GM19455 (cell line): Measurements from ENCODE around the gene MED19.
"Not testable (repeated sequence)": the region's sequence is repeated elsewhere in the genome, so short reads cannot be mapped to it uniquely, and the experiment has no call there.

Experiments
- ATAC-seq: cut with Tn5 transposase; IDR thresholded peaks from one replicate; pipeline ENCODE4 v1.9.1; 2021; ENCODE audit not compliant: unreplicated experiment

MED19 gene

GRCh38 chr11:57705432-57705831 is 6.6 kb downstream of the MED19 start:
- ATAC-seq, result not testable (repeated sequence)

- ATAC-seq, result no peak
Observed at GRCh38 chr11:57704932-57705331, 7.1 kb downstream of the MED19 start.

GRCh38 chr11:57703341-57703740 is 8.7 kb downstream of the MED19 start:
- no peak for ATAC-seq

GRCh38 chr11:57700425-57700824 is 11.6 kb downstream of the MED19 start:
- no peak for ATAC-seq

- no peak for ATAC-seq
Observed at GRCh38 chr11:57699813-57700212, 12.2 kb downstream of the MED19 start.

- ATAC-seq, result no peak
Observed at GRCh38 chr11:57698843-57699365, 13.1 kb downstream of the MED19 start.

GRCh38 chr11:57690474-57690873 is 21.5 kb downstream of the MED19 start:
- not testable (repeated sequence) for ATAC-seq

GRCh38 chr11:57681168-57681567 is 30.8 kb downstream of the MED19 start:
- no peak for ATAC-seq

- no peak for ATAC-seq
Observed at GRCh38 chr11:57680552-57680874, 31.5 kb downstream of the MED19 start.

GRCh38 chr11:57679396-57679795 is 32.6 kb downstream of the MED19 start:
- ATAC-seq, result no peak

- ATAC-seq, result no peak
Observed at GRCh38 chr11:57675176-57675941, 36.7 kb downstream of the MED19 start.

- no peak for ATAC-seq
Observed at GRCh38 chr11:57674251-57674650, 37.8 kb downstream of the MED19 start.

- peak; percentile 15 for ATAC-seq
Observed at GRCh38 chr11:57668434-57668782, 43.6 kb downstream of the MED19 start.

- ATAC-seq, result peak; percentile 84
Observed at GRCh38 chr11:57667736-57668433, 44.1 kb downstream of the MED19 start, which contains the start of gene ZDHHC5. Gene ZDHHC5, plus strand, starts transcription at chr11:57668114. Its CDS starts 4,977 bp downstream, at chr11:57673091.

GRCh38 chr11:57667117-57667735 is 44.8 kb downstream of the MED19 start:
- ATAC-seq, result peak; percentile 69

GRCh38 chr11:57663975-57664374 is 48.0 kb downstream of the MED19 start:
- ATAC-seq, result no peak

GRCh38 chr11:57662893-57663292 is 49.1 kb downstream of the MED19 start:
- ATAC-seq, result no peak

- ATAC-seq, result no peak
Observed at GRCh38 chr11:57659669-57660068, 52.3 kb downstream of the MED19 start.

- ATAC-seq, result no peak
Observed at GRCh38 chr11:57658023-57658361, 54.0 kb downstream of the MED19 start.

GRCh38 chr11:57657194-57658022 is 54.6 kb downstream of the MED19 start, which contains the start of gene CLP1:
Gene CLP1, plus strand, starts transcription at chr11:57657762. Its CDS starts 1,715 bp downstream, at chr11:57659477.
- ATAC-seq, result peak; percentile 99

- ATAC-seq, result no peak
Observed at GRCh38 chr11:57656885-57657193, 55.2 kb downstream of the MED19 start.
